MM.1S (cell line): ENCODE data around the gene GPR62.

Experiments
- EZH2 ChIP-seq: fragments of 300-600 bp; sonication (generic); optimal IDR thresholded peaks from 2 replicates; pipeline ENCODE3; 2017; ENCODE audit warnings: low read depth, mild to moderate bottlenecking, antibody characterized with exemption, low read length, mixed read lengths
- TF ChIP-seq, protein P1 (sequence below): fragments of 300-600 bp; sonication (generic); IDR thresholded peaks from 2 replicates; pipeline ENCODE4 v1.5.1; 2016; ENCODE audit warnings: antibody characterized with exemption, low read length, mixed read lengths

DNA sequence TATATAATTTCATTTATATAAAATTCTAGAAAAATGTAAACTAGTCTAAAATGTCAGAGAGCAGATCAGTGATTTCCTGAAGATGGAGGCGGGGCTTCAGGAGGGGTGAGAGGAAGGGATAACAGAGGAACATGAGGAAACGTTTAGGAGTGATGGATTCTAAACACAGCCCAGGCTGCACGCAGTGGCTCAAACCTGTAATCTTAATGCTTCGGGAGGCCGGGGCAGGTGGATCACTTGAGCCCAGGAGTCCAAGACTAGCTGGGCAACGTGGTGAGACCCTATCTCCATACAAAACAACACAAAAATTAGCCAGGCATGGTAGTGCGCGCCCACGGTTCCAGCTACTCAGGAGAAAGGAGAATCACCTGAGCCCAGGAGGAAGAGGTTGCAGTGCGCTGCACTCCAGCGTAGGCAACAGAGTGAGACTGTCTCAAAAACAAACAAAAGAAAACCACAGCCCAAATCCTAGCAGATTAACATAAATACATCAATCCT, 34.1 kb upstream of the GPR62 start:
- TF ChIP-seq, protein P1, sequence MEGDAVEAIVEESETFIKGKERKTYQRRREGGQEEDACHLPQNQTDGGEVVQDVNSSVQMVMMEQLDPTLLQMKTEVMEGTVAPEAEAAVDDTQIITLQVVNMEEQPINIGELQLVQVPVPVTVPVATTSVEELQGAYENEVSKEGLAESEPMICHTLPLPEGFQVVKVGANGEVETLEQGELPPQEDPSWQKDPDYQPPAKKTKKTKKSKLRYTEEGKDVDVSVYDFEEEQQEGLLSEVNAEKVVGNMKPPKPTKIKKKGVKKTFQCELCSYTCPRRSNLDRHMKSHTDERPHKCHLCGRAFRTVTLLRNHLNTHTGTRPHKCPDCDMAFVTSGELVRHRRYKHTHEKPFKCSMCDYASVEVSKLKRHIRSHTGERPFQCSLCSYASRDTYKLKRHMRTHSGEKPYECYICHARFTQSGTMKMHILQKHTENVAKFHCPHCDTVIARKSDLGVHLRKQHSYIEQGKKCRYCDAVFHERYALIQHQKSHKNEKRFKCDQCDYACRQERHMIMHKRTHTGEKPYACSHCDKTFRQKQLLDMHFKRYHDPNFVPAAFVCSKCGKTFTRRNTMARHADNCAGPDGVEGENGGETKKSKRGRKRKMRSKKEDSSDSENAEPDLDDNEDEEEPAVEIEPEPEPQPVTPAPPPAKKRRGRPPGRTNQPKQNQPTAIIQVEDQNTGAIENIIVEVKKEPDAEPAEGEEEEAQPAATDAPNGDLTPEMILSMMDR: no peak
- no peak for TF ChIP-seq EZH2
